B cell (primary cell): ENCODE data around the gene ANTXR1.

Experiments
- EZH2 ChIP-seq: IDR thresholded peaks from 2 replicates; pipeline ENCODE4 v1.6.1; 2012; ENCODE audit warnings: borderline replicate concordance, low read depth, mild to moderate bottlenecking, moderate library complexity, low read length; ENCODE audit not compliant: insufficient read depth, poor library complexity, severe bottlenecking
- TF ChIP-seq, protein P1 (sequence below): fragments of 200-600 bp; IDR thresholded peaks from one replicate; pipeline ENCODE4 v1.8.0; 2022; ENCODE audit warnings: antibody characterized with exemption, mild to moderate bottlenecking

DNA sequence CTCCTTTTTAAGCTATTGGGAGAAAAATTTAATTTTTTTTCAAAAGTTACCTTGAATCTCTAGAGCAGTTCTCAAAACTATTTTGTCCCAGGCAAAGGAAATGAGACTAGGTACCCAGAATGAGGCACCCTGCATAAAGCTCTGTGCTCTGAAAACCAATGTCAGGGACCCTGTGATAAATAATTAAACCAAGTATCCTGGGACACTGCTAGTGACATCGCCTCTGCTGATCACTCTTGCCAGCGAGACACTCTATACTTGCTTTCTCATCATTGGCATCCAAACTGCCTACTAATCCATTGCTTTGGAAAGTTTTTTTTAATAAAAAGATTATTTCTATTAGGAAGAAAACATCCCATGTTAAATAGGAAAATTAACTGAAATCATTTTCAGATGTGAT, 37.1 kb upstream of the ANTXR1 start:
- TF ChIP-seq, protein P1, sequence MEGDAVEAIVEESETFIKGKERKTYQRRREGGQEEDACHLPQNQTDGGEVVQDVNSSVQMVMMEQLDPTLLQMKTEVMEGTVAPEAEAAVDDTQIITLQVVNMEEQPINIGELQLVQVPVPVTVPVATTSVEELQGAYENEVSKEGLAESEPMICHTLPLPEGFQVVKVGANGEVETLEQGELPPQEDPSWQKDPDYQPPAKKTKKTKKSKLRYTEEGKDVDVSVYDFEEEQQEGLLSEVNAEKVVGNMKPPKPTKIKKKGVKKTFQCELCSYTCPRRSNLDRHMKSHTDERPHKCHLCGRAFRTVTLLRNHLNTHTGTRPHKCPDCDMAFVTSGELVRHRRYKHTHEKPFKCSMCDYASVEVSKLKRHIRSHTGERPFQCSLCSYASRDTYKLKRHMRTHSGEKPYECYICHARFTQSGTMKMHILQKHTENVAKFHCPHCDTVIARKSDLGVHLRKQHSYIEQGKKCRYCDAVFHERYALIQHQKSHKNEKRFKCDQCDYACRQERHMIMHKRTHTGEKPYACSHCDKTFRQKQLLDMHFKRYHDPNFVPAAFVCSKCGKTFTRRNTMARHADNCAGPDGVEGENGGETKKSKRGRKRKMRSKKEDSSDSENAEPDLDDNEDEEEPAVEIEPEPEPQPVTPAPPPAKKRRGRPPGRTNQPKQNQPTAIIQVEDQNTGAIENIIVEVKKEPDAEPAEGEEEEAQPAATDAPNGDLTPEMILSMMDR: no peak
- no peak for TF ChIP-seq EZH2
